OCI-LY1 (cell line): ENCODE results near the gene MAPK8IP3.

ENCODE experiments used
- H2AFZ ChIP-seq: fragments of 200-600 bp; sonication (generic), shearing (Covaris generic); 2 replicates; pipeline ENCODE4 v1.6.0; 2014; ENCODE audit warnings: antibody characterized with exemption, mild to moderate bottlenecking, low read length
- H3F3A ChIP-seq: fragments of 200-600 bp; sonication (generic), shearing (Covaris generic); 2 replicates; pipeline ENCODE4 v1.6.0; 2014; ENCODE audit warnings: mild to moderate bottlenecking, antibody characterized with exemption, low read length, moderate library complexity; ENCODE audit not compliant: insufficient read depth
- H3K27ac ChIP-seq: fragments of 200-600 bp; sonication (generic); 2 replicates; pipeline ENCODE4 v1.5.1; 2014; ENCODE audit warnings: low read length, mixed run types, mild to moderate bottlenecking, low read depth; ENCODE audit not compliant: poor library complexity, severe bottlenecking
- H3K27me3 ChIP-seq: fragments of 200-600 bp; sonication (generic); 2 replicates; pipeline ENCODE4 v1.6.0; 2014; ENCODE audit warnings: antibody characterized with exemption, mild to moderate bottlenecking, low read length, moderate library complexity; ENCODE audit not compliant: insufficient read depth
- H3K36me3 ChIP-seq: fragments of 200-600 bp; sonication (generic); 2 replicates; pipeline ENCODE4 v1.6.1; 2014; ENCODE audit warnings: mild to moderate bottlenecking, antibody characterized with exemption, low read length, moderate library complexity, mixed read lengths; ENCODE audit not compliant: insufficient read depth
- H3K4me1 ChIP-seq: fragments of 200-600 bp; sonication (generic); 2 replicates; pipeline ENCODE4 v1.5.1; 2014; ENCODE audit warnings: mild to moderate bottlenecking, low read length, moderate library complexity; ENCODE audit not compliant: insufficient read depth, severe bottlenecking
- H3K4me2 ChIP-seq: fragments of 200-600 bp; sonication (generic), shearing (Covaris generic); 2 replicates; pipeline ENCODE4 v1.6.1; 2014; ENCODE audit warnings: low read length
- H3K4me3 ChIP-seq: fragments of 200-600 bp; sonication (generic); 2 replicates; pipeline ENCODE4 v1.5.1; 2014; ENCODE audit warnings: low read length, low read depth, mild to moderate bottlenecking, mixed read lengths; ENCODE audit not compliant: poor library complexity, severe bottlenecking
- H3K79me2 ChIP-seq: fragments of 200-600 bp; shearing (Covaris generic); 2 replicates; pipeline ENCODE4 v1.6.1; 2016; ENCODE audit warnings: mixed run types, low read length, mixed read lengths; ENCODE audit not compliant: insufficient read depth
- H3K9ac ChIP-seq: fragments of 200-600 bp; sonication (generic), shearing (Covaris generic); 2 replicates; pipeline ENCODE4 v1.6.1; 2014; ENCODE audit warnings: mild to moderate bottlenecking, low read length, mixed read lengths
- H3K9me2 ChIP-seq: fragments of 200-600 bp; sonication (generic), shearing (Covaris generic); 2 replicates; pipeline ENCODE4 v1.6.1; 2014; ENCODE audit warnings: low read depth, mild to moderate bottlenecking, low read length, mixed read lengths
- H3K9me3 ChIP-seq: fragments of 200-600 bp; shearing (Covaris generic); 2 replicates; pipeline ENCODE4 v1.6.1; 2014; ENCODE audit warnings: low read length, mixed read lengths
- H4K20me1 ChIP-seq: fragments of 200-600 bp; sonication (generic), shearing (Covaris generic); 2 replicates; pipeline ENCODE4 v1.6.0; 2016; ENCODE audit warnings: mild to moderate bottlenecking, low read length; ENCODE audit not compliant: insufficient read depth
- EZH2 ChIP-seq: fragments of 200-600 bp; sonication (generic), shearing (Covaris generic); IDR thresholded peaks from 2 replicates; pipeline ENCODE4 v1.8.0; 2017; ENCODE audit warnings: borderline replicate concordance, mixed run types, mild to moderate bottlenecking, antibody characterized with exemption, low read length, moderate library complexity, mixed read lengths
- TF ChIP-seq, protein P1 (sequence below): fragments of 200-600 bp; sonication (generic), shearing (Covaris generic); IDR thresholded peaks from 2 replicates; pipeline ENCODE4 v1.5.1; 2017; ENCODE audit warnings: mild to moderate bottlenecking, antibody characterized with exemption, low read length, moderate library complexity, mixed read lengths

Gene MAPK8IP3

DNA sequence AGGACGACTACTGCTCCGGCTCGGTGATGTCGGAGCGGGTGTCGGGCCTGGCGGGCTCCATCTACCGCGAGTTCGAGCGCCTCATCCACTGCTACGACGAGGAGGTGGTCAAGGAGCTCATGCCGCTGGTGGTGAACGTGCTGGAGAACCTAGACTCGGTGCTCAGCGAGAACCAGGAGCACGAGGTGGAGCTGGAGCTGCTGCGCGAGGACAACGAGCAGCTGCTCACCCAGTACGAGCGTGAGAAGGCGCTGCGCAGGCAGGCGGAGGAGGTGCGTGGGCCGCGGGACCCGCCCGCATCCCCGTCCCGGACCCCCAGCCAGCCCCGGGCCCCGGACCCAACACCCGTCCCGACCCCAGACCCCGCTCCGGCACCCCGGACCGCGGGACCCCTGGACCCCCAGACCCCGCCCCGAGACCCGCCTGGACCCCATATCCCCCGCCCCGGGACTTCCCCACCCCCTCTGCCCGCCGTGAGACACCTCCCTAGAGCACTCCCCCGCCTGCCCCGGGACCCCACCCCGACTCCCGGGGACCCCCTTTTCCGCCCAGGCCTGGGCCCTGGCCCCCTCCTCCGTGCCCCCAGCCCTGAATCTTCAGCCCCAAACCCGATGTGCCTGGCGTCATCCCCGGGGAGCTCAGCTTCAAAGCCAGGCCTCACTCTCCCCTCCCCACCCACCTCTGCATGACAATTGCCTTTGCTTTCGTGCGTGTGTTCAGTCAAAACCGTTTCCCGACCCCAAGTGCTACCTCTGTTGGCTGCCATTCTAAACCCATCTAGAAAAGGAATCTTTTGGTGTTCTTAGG lies 594 bp downstream of the MAPK8IP3 start:
- Histone ChIP-seq H2AFZ (no peak overlapping the region), H4K20me1 (no peaks in the 10 kb centered on the region), H3K9me3 (no peaks in the 10 kb centered on the region), H3K79me2 (peaks cover 27% of the 10 kb centered on the region), H3F3A (no peaks in the 10 kb centered on the region; the same call in 1 of the 2 replicates), H3K27ac (peak overlapping the region; percentile 73), H3K9ac (peak overlapping the region; percentile 93), H3K4me3 (peak overlapping the region; percentile 93), H3K4me1 (peaks cover 55% of the 10 kb centered on the region), H3K36me3 (peaks cover 17% of the 10 kb centered on the region), H3K9me2 (no peaks in the 10 kb centered on the region), H3K27me3 (no peaks in the 10 kb centered on the region), H3K4me2 (peak overlapping the region; percentile 85)
- TF ChIP-seq, protein P1, sequence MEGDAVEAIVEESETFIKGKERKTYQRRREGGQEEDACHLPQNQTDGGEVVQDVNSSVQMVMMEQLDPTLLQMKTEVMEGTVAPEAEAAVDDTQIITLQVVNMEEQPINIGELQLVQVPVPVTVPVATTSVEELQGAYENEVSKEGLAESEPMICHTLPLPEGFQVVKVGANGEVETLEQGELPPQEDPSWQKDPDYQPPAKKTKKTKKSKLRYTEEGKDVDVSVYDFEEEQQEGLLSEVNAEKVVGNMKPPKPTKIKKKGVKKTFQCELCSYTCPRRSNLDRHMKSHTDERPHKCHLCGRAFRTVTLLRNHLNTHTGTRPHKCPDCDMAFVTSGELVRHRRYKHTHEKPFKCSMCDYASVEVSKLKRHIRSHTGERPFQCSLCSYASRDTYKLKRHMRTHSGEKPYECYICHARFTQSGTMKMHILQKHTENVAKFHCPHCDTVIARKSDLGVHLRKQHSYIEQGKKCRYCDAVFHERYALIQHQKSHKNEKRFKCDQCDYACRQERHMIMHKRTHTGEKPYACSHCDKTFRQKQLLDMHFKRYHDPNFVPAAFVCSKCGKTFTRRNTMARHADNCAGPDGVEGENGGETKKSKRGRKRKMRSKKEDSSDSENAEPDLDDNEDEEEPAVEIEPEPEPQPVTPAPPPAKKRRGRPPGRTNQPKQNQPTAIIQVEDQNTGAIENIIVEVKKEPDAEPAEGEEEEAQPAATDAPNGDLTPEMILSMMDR, result no peak
- TF ChIP-seq EZH2, result no peak

DNA sequence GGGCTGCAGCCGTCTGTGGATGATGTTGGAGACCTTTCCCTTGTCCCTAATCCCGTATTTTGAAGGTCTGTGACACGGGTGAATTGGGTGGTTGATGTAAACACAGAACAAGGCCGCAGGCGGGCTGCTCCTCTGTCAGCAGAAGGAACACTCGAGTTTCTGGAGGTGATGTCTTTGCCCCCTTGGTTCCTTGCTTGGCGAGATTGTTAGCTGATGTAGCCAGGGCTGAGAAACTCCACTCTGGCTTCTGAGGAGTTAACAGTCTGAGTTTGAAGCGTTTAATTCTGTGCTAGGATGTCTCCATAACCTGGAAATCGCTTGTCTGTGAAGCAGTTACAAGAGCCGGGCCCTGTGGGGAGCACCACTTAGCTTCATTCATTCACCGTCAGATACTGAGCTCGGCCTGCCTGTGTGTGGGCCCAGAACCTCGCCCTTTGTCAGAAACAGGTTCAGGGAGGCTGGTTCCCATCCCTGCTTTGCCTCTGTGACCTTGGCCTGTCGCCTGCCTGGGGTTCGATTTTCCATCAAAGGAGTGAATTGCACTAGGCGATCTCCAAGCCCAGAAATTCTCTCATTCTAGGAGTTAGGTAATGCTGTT lies 1.3 kb downstream of the MAPK8IP3 start:
- Histone ChIP-seq H2AFZ (no peak overlapping the region), H3K79me2 (peaks cover 27% of the 10 kb centered on the region), H3K27me3 (no peaks in the 10 kb centered on the region), H3K4me1 (peaks cover 62% of the 10 kb centered on the region), H3K9me2 (no peaks in the 10 kb centered on the region), H3F3A (no peaks in the 10 kb centered on the region), H3K4me2 (peak overlapping the region; percentile 85), H3K4me3 (peak overlapping the region; percentile 93), H3K9ac (peak overlapping the region; percentile 93), H3K9me3 (no peaks in the 10 kb centered on the region), H3K36me3 (peaks cover 10% of the 10 kb centered on the region), H4K20me1 (no peaks in the 10 kb centered on the region), H3K27ac (peak overlapping the region; percentile 68)
- no peak for TF ChIP-seq EZH2
- TF ChIP-seq, protein P1, result no peak

GRCh38 chr16:1708083-1708767 lies 2.2 kb downstream of the MAPK8IP3 start:
- Histone ChIP-seq H2AFZ (no peak overlapping the region), H3K36me3 (peaks cover 4% of the 10 kb centered on the region; the same call in 1 of the 2 replicates), H4K20me1 (no peaks in the 10 kb centered on the region), H3F3A (0 out of 2 replicates have a peak, but pooled peaks cover 3% of the 10 kb centered on the region), H3K27me3 (no peaks in the 10 kb centered on the region), H3K4me1 (peaks cover 71% of the 10 kb centered on the region), H3K79me2 (peaks cover 27% of the 10 kb centered on the region), H3K9ac (peak overlapping the region; percentile 93; the same call in 1 of the 2 replicates), H3K27ac (peak overlapping the region; percentile 68), H3K9me3 (no peaks in the 10 kb centered on the region), H3K9me2 (no peaks in the 10 kb centered on the region), H3K4me2 (peak overlapping the region; percentile 85), H3K4me3 (peak overlapping the region; percentile 93)
- TF ChIP-seq, protein P1, result no peak
- no peak for TF ChIP-seq EZH2
